ENCODE results near the gene CSTF1.

DNA sequence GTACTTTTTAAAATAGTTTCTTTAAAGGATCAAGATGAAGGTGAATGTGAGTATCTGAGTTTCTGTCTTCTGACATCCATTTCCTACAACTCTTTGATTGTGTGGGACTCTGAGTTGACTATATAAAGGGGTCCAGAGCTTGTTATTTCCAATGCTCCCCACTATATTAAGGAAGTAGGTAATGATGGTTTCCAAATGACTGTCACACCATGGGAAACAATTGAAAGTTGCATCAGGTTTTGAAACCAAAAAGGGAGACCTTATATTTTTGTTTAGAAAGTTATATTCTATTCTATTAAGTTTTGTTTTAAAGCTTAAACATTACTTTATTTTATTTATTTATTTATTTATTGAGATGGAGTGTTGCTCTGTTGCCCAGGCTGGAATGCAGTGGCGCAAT is 30.8 kb downstream of the CSTF1 start:
- TF ChIP-seq, protein P1, sequence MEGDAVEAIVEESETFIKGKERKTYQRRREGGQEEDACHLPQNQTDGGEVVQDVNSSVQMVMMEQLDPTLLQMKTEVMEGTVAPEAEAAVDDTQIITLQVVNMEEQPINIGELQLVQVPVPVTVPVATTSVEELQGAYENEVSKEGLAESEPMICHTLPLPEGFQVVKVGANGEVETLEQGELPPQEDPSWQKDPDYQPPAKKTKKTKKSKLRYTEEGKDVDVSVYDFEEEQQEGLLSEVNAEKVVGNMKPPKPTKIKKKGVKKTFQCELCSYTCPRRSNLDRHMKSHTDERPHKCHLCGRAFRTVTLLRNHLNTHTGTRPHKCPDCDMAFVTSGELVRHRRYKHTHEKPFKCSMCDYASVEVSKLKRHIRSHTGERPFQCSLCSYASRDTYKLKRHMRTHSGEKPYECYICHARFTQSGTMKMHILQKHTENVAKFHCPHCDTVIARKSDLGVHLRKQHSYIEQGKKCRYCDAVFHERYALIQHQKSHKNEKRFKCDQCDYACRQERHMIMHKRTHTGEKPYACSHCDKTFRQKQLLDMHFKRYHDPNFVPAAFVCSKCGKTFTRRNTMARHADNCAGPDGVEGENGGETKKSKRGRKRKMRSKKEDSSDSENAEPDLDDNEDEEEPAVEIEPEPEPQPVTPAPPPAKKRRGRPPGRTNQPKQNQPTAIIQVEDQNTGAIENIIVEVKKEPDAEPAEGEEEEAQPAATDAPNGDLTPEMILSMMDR (IDR thresholded peaks at IDR 0.05; ENCODE audit: low read depth, low read length, poor library complexity, severe bottlenecking), result no peak
- TF ChIP-seq EZH2phosphoT487 (IDR thresholded peaks at IDR 0.05; ENCODE audit: borderline replicate concordance, low read length), result no peak

All from DOHH2 (cell line).